Endodermal cell (in vitro differentiated cells): ENCODE data around the gene ZNF594. TPM values are rescaled to one million over a fixed set of nuclear protein-coding genes. Genes with fewer than 3 reads are reported as not detected.
A peak's percentile ranks its signal among the peaks of the same experiment; 100 is the strongest.
"Not testable (repeated sequence)": the region's sequence is repeated elsewhere in the genome, so short reads cannot be mapped to it uniquely, and the experiment has no call there.

ENCODE experiments used
- DNase-seq: peaks from one replicate; pipeline ENCODE4 v3.0.0-alpha.2; 2017
- H3K27ac ChIP-seq: 2 replicates; pipeline ENCODE4 v1.5.1; 2013; ENCODE audit warnings: mild to moderate bottlenecking, low read depth, low read length, moderate library complexity
- H3K27me3 ChIP-seq: 2 replicates; pipeline ENCODE4 v1.6.1; 2013; ENCODE audit warnings: mild to moderate bottlenecking, low read length, moderate library complexity; ENCODE audit not compliant: insufficient read depth, control insufficient read depth, poor library complexity, severe bottlenecking
- H3K36me3 ChIP-seq: 2 replicates; pipeline ENCODE4 v1.7.0; 2013; ENCODE audit warnings: mild to moderate bottlenecking, low read length, moderate library complexity; ENCODE audit not compliant: control insufficient read depth, insufficient read depth
- H3K4me1 ChIP-seq: one replicate; pipeline ENCODE4 v1.7.0; 2013; ENCODE audit warnings: low read length; ENCODE audit not compliant: control insufficient read depth, insufficient read depth
- H3K4me3 ChIP-seq: 2 replicates; pipeline ENCODE4 v1.5.1; 2013; ENCODE audit warnings: mild to moderate bottlenecking, low read length, moderate library complexity
- H3K9ac ChIP-seq: 2 replicates; pipeline ENCODE4 v1.6.1; 2013; ENCODE audit warnings: mild to moderate bottlenecking, low read length, moderate library complexity; ENCODE audit not compliant: poor library complexity, severe bottlenecking; ENCODE audit errors: extremely low read depth
- H3K9me3 ChIP-seq: 2 replicates; pipeline ENCODE4 v1.6.1; 2013; ENCODE audit warnings: mild to moderate bottlenecking, low read length, moderate library complexity; ENCODE audit not compliant: control insufficient read depth
- H3K27ac Mint-ChIP-seq: 2 replicates; pipeline ENCODE4 v1.8.0; 2020; ENCODE audit warnings: mixed read lengths
- H3K27me3 Mint-ChIP-seq: 2 replicates; pipeline ENCODE4 v1.8.0; 2021; ENCODE audit warnings: mild to moderate bottlenecking, mixed read lengths; ENCODE audit not compliant: insufficient read depth
- H3K36me3 Mint-ChIP-seq: 2 replicates; pipeline ENCODE4 v1.8.0; 2020; ENCODE audit warnings: low read depth, mixed read lengths
- H3K4me1 Mint-ChIP-seq: 2 replicates; pipeline ENCODE4 v1.8.0; 2020; ENCODE audit warnings: mixed read lengths
- H3K4me3 Mint-ChIP-seq: 2 replicates; pipeline ENCODE4 v1.8.0; 2020; ENCODE audit warnings: mild to moderate bottlenecking, moderate library complexity, mixed read lengths
- H3K9me3 Mint-ChIP-seq: 2 replicates; pipeline ENCODE4 v1.8.0; 2020; ENCODE audit warnings: mild to moderate bottlenecking, mixed read lengths
- WGBS, 2 experiments: methylation state at CpG; one replicate each; pipeline versions ENCODE4 v1.1.5 to v1.1.7; 2013; ENCODE audit warnings: missing lambda C conversion rate in 2 of 2, mixed read lengths in 1 of 2; ENCODE audit not compliant: insufficient coverage in 1 of 2, insufficient read length in 1 of 2; 5-methylcytosine and 5-hydroxymethylcytosine counted together
- total RNA-seq, 2 donors: library from RNA; stranded (reverse); fragmentation: NEBNext Ultra II Directional in 1 of 2; extraction: Animal tissue kit (Norgen Biotek cat#: 25700) in 1 of 2; gene quantifications; 2 replicates in 1 of 2; 3 replicates in 1 of 2; pipeline ENCODE4 v1.2.1, GENCODE V29; 2021
- TF ChIP-seq, protein P1 (sequence below): fragments of 200-600 bp; sonication (generic); conservative IDR thresholded peaks from 2 replicates; pipeline ENCODE4 v1.5.0; 2021; ENCODE audit warnings: antibody characterized with exemption, mild to moderate bottlenecking

ZNF594 gene
- total RNA-seq, 2 donors from 2014 or later = 13.9 to 15.5 TPM

DNA sequence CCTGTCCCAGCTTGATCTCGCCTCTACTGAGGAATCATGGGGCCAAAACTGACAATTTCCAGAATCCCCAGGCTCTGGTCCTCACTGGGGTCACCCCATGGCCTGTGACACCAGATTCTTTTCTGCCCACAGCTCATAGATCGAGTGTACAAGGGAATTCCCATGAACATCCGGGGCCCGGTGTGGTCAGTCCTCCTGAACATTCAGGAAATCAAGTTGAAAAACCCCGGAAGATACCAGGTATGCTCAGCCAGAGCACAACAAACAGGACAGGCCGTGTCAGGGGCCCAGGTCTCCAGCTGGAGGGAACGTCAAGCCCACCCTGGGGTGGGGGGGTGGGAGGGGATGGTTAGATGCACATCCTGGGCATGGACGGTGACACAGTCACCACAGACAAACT, 58.4 kb downstream of the ZNF594 start:
- no peaks in the 10 kb centered on the region for H3K27me3 ChIP-seq
- no peaks in the 10 kb centered on the region for H3K9me3 Mint-ChIP-seq
- H3K9me3 ChIP-seq = no peaks in the 10 kb centered on the region
- H3K27ac Mint-ChIP-seq = no peak overlapping the region
- no peaks in the 10 kb centered on the region for H3K36me3 ChIP-seq
- no peaks in the 10 kb centered on the region for H3K36me3 Mint-ChIP-seq
- 90 to 100% methylated on average over 2 to 8 of the region's 8 CpGs for WGBS, 2 experiments
- no peak for DNase-seq
- no peak overlapping the region for H3K4me3 ChIP-seq
- no peaks in the 10 kb centered on the region for H3K4me1 Mint-ChIP-seq
- H3K4me1 ChIP-seq = no peaks in the 10 kb centered on the region
- H3K4me3 Mint-ChIP-seq = no peak overlapping the region
- no peak overlapping the region for H3K27ac ChIP-seq
- TF ChIP-seq, protein P1, sequence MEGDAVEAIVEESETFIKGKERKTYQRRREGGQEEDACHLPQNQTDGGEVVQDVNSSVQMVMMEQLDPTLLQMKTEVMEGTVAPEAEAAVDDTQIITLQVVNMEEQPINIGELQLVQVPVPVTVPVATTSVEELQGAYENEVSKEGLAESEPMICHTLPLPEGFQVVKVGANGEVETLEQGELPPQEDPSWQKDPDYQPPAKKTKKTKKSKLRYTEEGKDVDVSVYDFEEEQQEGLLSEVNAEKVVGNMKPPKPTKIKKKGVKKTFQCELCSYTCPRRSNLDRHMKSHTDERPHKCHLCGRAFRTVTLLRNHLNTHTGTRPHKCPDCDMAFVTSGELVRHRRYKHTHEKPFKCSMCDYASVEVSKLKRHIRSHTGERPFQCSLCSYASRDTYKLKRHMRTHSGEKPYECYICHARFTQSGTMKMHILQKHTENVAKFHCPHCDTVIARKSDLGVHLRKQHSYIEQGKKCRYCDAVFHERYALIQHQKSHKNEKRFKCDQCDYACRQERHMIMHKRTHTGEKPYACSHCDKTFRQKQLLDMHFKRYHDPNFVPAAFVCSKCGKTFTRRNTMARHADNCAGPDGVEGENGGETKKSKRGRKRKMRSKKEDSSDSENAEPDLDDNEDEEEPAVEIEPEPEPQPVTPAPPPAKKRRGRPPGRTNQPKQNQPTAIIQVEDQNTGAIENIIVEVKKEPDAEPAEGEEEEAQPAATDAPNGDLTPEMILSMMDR = no peak
- no peak overlapping the region for H3K9ac ChIP-seq
- H3K27me3 Mint-ChIP-seq = peaks cover 39% of the 10 kb centered on the region

DNA sequence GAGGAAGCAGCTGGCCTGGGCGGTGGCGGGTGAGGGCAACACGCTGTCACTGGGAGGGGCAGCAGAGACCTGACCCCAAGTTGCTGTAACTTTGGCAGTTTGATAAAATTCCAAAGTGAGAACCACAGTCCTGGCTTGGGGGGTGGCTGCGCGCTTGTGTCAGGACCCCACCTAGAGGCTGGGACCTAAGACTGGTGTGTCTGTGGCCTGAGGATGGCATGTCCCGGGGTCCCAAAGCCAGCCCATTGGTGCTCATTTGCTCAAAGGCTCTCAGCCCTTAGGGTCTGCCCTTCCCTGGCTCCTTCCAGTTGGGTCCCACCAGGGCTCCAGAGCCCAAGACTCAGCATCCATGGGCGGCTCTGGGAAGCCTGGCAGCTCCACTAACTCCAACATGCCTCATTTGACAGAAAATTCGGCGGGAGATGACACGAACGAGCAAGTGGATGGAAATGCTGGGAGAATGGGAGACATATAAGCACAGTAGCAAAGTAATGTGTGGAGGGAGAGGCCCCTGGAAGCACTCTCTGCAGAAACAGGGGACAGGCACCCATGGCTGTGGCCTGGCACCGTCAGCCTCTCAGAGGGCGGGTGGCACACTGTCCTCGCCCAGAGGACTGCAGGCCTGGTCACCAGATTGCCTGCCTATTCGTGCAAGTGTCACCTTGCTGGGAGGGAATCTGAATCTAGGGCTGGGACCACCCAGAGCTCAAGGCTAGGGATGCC, 59.0 kb downstream of the ZNF594 start:
- not testable (repeated sequence) for H3K4me3 Mint-ChIP-seq, H3K4me3 ChIP-seq, H3K9me3 Mint-ChIP-seq, H3K9ac ChIP-seq, H3K36me3 Mint-ChIP-seq, H3K9me3 ChIP-seq, H3K36me3 ChIP-seq, H3K4me1 ChIP-seq, H3K27ac Mint-ChIP-seq, H3K27ac ChIP-seq, H3K27me3 ChIP-seq, H3K4me1 Mint-ChIP-seq
- H3K27me3 Mint-ChIP-seq = peaks cover 40% of the 10 kb centered on the region
- WGBS, 2 experiments = 97 to 98% methylated on average over 6 to 15 of the region's 15 CpGs
- peak; percentile 38 for DNase-seq

DNA sequence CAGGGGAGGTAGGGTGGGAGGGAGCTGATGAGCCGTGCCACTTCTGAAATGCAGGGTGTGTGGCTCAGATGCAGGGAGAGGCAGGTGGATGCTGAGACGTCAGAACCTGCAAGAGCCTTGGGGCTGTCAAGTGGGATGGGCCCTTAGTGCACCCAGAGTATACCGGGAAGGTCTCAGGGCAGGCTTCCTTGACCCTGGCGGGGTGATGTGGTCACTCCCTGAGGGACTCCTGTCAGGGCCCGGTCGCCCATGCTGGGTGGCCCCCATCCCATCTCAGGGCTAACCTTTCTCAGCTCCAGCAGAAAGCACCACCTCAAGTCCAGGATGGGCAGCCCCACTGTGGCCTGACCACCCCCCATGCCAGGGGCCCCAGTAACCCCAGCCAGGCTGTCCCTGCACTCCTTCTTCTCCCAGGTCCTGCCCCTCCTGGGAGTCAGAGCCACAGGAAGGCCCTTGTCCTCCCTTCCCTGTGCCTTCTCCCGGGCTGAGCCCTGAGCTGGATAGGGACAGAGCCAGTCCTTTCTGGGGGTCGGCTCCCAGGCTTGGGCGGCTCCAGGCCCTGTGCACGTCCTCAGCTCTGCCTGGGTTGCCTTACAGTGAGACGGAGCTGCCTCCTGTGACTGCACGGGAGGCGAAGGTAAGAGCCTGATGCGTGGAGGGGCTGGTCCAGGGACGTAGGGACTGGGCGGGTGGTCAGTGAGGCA, 59.7 kb downstream of the ZNF594 start:
- DNase-seq = peak; percentile 36
- H3K9ac ChIP-seq, H3K36me3 ChIP-seq, H3K36me3 Mint-ChIP-seq, H3K4me3 ChIP-seq, H3K27ac Mint-ChIP-seq, H3K9me3 ChIP-seq, H3K4me1 Mint-ChIP-seq, H3K27me3 ChIP-seq, H3K4me1 ChIP-seq, H3K4me3 Mint-ChIP-seq, H3K9me3 Mint-ChIP-seq, H3K27ac ChIP-seq: not testable (repeated sequence)
- 80 to 87% methylated on average over 4 to 16 of the region's 16 CpGs for WGBS, 2 experiments
- H3K27me3 Mint-ChIP-seq = peaks cover 45% of the 10 kb centered on the region

DNA sequence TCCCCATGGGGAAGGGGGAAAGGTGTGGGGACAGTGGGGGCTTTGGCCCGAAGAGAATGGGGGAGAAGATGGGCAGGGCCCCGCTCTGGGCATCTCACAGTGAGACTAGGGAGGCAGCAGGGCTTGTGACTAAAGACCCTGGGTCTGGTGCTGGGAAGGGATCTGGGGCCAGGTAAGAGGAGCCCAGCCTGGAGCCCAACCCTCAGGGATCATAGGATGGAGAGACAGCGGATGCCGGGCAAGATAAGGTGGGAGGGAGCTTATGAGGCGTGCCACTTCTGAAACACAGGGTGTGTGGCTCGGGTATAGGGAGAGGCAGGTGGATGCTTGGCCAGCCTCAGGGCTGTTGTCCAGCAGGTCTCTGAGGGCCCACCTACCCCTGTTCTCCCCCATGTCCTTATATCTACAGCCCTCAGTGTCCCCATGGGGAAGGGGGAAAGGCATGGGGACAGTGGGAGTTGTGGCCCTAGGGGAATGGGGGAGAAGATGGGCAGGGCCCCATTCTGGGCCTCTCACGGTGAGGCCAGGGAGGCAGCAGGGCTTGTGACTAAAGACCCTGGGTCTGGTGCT, 60.4 kb downstream of the ZNF594 start:
- peaks cover 2% of the 10 kb centered on the region for H3K27me3 ChIP-seq
- H3K4me1 ChIP-seq = no peaks in the 10 kb centered on the region
- WGBS, 2 experiments = 86 to 92% methylated on average over 5 to 7 of the region's 7 CpGs
- H3K4me3 ChIP-seq = no peak overlapping the region
- H3K9me3 Mint-ChIP-seq = no peaks in the 10 kb centered on the region
- no peak overlapping the region for H3K4me3 Mint-ChIP-seq
- no peak for DNase-seq
- no peak overlapping the region for H3K27ac Mint-ChIP-seq
- H3K36me3 Mint-ChIP-seq = no peaks in the 10 kb centered on the region
- no peaks in the 10 kb centered on the region for H3K36me3 ChIP-seq
- H3K9me3 ChIP-seq = no peaks in the 10 kb centered on the region
- no peak overlapping the region for H3K9ac ChIP-seq
- TF ChIP-seq, protein P1 = no peak
- H3K27ac ChIP-seq = no peak overlapping the region
- no peaks in the 10 kb centered on the region for H3K4me1 Mint-ChIP-seq
- peaks cover 46% of the 10 kb centered on the region for H3K27me3 Mint-ChIP-seq

DNA sequence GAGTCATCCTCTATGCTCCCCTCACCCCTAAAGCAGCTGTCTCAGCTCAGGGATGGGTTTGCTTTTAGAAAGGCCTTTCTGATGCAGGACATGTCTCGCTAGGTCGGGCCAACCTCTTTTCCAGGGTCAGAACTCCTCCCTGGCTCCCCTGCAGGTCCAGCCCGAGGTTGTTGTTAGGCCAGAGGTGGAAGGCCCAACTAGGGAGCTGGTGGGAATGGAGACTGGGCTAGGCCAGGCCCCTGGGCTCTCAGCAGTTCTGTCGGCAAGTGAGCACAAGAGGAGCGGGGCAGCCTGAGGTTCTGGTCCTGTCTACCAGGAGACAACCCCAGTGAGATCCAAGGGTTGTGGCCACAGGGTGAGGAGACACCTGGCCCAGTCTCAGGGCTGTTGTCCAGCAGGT, 61.0 kb downstream of the ZNF594 start:
- H3K4me3 Mint-ChIP-seq, DNase-seq, H3K36me3 Mint-ChIP-seq, H3K27ac Mint-ChIP-seq, H3K4me3 ChIP-seq, H3K9ac ChIP-seq, H3K9me3 Mint-ChIP-seq, H3K4me1 ChIP-seq, H3K9me3 ChIP-seq, H3K4me1 Mint-ChIP-seq, H3K27ac ChIP-seq, H3K36me3 ChIP-seq, H3K27me3 ChIP-seq: not testable (repeated sequence)
- peaks cover 51% of the 10 kb centered on the region for H3K27me3 Mint-ChIP-seq
- WGBS, 2 experiments = 89 to 100% methylated on average over 1 to 5 of the region's 5 CpGs
